ENCODE data around the gene SLC7A4.

Gene SLC7A4

DNA sequence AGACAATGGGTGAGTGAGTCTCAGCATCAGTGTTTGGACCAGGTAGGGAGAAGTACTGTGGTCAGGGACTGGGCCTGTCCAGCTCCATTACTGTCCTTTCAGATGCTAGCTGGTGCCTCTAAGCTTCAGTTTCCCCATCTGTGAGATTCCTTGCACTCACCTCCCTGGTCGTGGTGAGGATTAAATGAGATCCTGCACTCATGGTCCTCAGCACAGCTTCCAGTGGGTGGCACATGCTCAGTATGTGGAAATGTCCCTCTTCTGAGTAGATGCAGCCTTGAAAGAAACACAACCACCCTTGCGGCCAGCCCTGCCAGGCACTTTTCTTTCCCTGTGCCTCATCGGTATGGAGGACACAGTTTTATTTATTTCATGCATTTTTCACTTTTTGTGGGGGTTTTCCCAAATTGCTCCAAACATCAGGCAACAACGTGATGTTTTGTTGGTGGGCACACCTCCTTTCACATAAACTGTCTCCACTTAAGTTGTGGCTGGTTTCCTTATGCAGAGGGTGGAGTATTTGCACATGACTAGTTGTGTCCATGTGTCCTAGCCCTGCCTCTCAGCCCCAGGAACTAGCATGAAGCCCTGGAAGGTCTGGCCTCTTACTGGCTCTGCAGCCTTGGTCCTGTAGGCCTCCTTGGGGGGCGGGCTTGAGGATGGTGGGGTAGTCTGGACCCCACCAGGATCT, 49.1 kb downstream of the SLC7A4 start:
- no peak for DNase-seq

DNA sequence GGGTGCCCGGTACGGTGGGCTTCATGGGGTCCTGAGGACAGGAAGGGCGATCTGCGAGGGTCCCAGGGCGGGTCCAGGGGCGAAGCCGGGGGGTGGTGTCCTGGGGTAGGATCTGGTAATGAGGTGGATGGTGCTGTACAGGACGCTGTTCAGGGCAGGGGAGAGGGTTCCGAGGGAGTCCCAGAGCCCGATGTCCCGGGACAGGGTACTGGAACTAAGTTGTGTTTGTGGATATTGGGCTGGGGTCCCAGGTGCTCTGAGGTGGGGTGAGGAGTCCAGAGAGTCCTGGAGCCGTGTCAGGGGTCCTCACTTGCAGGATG, 49.8 kb downstream of the SLC7A4 start:
- DNase-seq: no peak

DNA sequence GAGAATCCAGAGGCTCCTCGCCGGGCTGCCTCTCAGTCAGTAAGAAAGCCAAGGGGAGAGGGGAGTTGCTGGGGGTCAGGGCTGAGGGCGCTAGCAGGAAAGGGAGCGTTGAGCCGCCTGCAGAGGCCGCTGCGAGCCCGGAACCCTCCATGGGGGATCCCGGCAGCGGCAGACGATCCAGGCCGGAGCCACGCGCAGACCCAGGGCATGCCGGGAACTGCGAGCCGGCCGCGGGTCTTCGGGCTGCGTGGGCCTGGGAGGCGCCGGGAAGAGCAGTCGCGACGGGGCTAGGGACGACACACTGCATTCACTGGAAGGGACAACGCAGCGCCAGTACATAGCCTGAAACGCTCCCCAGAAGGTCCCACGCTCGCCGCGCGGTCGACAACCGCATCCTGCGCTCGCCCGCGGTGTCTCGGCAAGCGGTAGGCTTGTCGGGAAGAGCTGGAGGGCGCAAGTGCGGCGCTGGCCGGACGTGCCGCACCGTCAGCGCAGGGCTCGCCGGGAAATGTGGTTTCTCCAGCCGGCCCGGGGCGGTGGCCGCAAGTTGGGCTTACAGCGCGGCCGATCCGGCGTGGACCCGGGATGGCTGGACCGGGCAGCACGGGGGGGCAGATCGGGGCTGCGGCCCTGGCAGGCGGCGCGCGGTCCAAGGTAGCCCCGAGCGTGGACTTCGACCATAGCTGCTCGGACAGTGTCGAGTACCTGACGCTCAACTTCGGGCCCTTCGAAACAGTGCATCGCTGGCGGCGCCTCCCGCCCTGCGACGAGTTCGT, 50.4 kb downstream of the SLC7A4 start, which contains the start of gene LZTR1:
TSS of gene LZTR1 (plus strand) at position 511 of the 776 bp plus-strand sequence. CDS start at position 586, 75 bp downstream.
- peak; percentile 90 for DNase-seq

DNA sequence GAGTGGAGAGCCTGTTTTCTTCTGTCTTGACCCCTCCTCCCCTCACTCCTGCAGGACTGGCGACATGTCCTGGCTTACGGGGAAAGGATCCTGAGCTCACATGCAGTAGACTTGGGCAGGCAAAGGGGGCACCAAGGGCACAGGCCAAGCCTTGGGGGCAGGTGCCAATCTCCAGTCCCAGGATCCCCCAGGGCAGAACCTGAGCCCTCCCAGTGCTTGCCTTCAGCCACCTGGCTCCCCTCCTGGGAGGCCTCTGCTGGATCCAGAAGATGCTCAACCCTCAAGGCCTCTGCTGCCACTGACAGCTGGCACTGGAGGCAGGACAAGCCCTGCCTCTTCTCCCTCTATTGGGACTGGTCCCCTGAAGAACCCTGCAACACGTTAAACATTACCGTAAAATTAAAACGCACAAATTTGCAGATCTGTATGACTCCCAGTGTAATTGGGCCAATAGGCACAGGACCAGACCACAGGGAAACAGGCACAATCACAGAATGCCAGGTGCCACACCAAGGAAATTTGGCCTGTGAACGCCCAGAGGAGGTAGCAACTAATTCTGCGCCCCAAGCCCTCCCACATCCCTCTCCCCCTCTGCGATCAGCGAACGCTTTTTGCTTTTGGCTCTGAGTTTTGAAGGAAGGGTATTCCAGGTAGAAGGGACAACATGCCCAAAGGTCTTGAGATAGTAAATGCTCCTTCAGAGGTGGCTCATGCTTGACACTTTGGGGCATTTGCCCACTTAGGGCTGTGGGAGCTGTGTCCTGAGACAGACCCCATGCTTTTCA, 51.2 kb downstream of the SLC7A4 start:
- no peak for DNase-seq

DNA sequence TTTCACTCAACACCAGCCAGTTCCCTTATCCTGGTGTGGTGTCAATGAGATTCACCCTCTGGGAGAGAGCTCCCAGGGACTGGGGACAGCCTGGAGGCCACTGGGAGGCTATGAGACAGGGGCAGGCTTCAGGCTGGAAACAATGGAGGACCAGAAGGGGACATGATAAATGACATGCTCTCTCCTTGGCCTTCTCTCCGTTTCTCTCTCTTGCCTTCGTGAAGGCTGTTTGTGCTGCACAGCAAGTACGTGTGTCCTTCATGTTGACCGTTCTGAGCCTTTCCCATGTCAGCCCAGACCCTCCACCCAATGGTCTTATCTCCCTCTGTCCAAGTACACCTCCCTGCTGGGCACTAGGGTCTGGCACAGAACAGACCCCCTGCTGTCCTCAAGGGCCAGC, 51.8 kb downstream of the SLC7A4 start:
- no peak for DNase-seq

DNA sequence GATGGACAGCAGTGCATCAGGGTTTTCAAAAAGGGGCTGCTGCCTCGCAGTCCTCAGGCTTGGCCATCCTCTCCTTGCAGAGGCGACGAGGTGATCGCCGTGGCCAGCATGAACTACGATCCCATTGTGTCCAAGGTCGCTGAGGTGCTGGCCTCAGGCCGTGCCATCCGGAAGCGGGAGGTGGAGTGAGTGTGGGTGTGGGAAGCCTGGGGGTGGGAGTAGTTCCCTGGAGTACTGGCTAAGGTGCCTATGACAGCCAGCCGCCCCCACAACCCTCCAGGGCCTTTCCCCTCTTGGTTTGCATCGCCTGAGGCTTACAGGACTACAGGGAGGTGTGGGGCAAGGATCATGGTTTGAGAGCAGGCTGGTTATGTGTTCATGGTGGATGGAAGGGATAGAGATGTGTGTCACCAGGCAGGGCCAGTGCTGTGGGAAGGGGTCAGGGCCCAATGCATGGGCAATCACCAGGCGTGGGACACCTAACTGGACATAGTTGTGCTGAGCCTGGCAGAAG, 52.4 kb downstream of the SLC7A4 start:
- no peak for DNase-seq

DNA sequence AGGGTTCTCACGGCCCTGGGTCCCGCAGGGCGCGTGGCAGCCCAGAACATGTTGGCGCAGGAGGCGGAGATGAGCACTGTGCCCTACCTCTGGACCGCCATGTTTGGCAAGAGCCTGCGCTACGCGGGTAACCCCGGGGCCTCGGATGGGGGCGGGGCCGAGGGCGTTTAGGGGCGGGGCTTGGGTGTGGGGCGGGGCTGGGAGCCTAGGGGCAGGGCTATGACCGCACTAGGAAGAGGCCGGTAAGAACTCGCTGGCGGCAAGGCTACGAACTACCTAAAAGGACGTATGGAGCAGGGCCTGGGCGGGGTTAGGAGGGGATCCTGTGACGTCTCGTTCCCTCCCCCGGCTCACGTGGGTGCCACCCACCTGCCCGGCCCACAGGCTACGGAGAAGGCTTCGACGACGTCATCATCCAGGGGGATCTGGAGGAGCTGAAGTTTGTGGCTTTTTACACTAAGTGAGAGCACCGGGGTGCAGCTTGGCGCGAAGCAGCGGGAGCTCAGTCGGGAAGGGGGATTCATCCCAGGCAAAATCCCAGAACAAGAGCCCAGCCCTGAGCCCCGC, 53.0 kb downstream of the SLC7A4 start:
- DNase-seq: peak; percentile 81

Data from activated CD8-positive, alpha-beta memory T cell treated with anti-CD3 and anti-CD28 coated beads for 24 hours (primary cell).